Measurements from ENCODE around the gene THYN1. TPM values are rescaled to one million over a fixed set of nuclear protein-coding genes. Genes with fewer than 3 reads are reported as not detected.

THYN1 gene
- polyA plus RNA-seq, 3 donors, result 36.4 to 65.7 (median 57.6) TPM

GRCh38 chr11:134223121-134223520 lies 30.0 kb downstream of the THYN1 start:
- Histone ChIP-seq H3K4me3 (replicated peaks in 1 of 3; ENCODE audit: low read depth in 2 of 3, low read length in 3 of 3) (peak overlapping the region; percentile 86 to 98 (median 86)), H3K27ac (ENCODE audit: low read depth in 1 of 2, low read length in 2 of 2) (peak overlapping the region in 1 of 2 donors; percentile 96)
- intact Hi-C loops (cut with micrococcal nuclease), result no loop called here

GRCh38 chr11:134216816-134217215 lies 36.3 kb downstream of the THYN1 start:
- Histone ChIP-seq H3K4me1 (ENCODE audit: control insufficient read depth in 1 of 2, insufficient read depth in 2 of 2, low read length in 2 of 2) (no peaks in the 10 kb centered on the region), H4K20me1 (ENCODE audit: insufficient read depth, low read length) (no peaks in the 10 kb centered on the region), H3K27ac (ENCODE audit: low read depth in 1 of 2, low read length in 2 of 2) (no peak overlapping the region), H3K9me3 (replicated peaks in 1 of 2; ENCODE audit: control insufficient read depth in 1 of 2, insufficient read depth in 1 of 2, low read length in 2 of 2) (no peaks in the 10 kb centered on the region), H3K9ac (ENCODE audit: insufficient read depth, low read length, poor library complexity, severe bottlenecking) (no peak overlapping the region), H3K27me3 (ENCODE audit: control insufficient read depth in 2 of 2, insufficient read depth in 2 of 2, low read length in 2 of 2) (no peaks in the 10 kb centered on the region), H2AFZ (ENCODE audit: insufficient read depth, low read depth, low read length, poor library complexity, severe bottlenecking) (no peak overlapping the region), H3K79me2 (ENCODE audit: insufficient read depth, low read length) (peaks cover 62% of the 10 kb centered on the region), H3K4me3 (replicated peaks in 1 of 3; ENCODE audit: low read depth in 2 of 3, low read length in 3 of 3) (no peak overlapping the region), H3K4me2 (replicated peaks; ENCODE audit: extremely low read depth, low read length, poor library complexity, severe bottlenecking) (no peak overlapping the region), H3K36me3 (replicated peaks in 1 of 2; ENCODE audit: control insufficient read depth in 1 of 2, insufficient read depth in 2 of 2, low read length in 2 of 2) (peaks cover 12 to 68% of the 10 kb centered on the region in 2 donors)
- DNase-seq, result no peak
- H3K4me1 Mint-ChIP-seq, result peaks cover under 1% of the 10 kb centered on the region
- H3K9me3 Mint-ChIP-seq, result no peaks in the 10 kb centered on the region
- no CpG with 5 or more reads among the region's 3 CpGs for WGBS (ENCODE audit: insufficient coverage)
- H3K4me3 Mint-ChIP-seq, result no peak overlapping the region
- intact Hi-C loops (cut with micrococcal nuclease), result loop anchor here in 1 of 2 donors (5.0 kb wide), 1 partner anchor 35 kb away; the partner anchor contains the start of genes ACAD8 and THYN1
- no peak for TF ChIP-seq CTCF (IDR thresholded peaks at IDR 0.05)
- H3K36me3 Mint-ChIP-seq, result peaks cover 58 to 67% of the 10 kb centered on the region in 2 donors
- H3K27me3 Mint-ChIP-seq (ENCODE audit: low read depth in 3 of 3), result no peaks in the 10 kb centered on the region
- H3K27ac Mint-ChIP-seq, result no peak overlapping the region

More at GRCh38 chr11:134223121-134223520, 30.0 kb downstream of the THYN1 start:
- Mint-ChIP-seq H3K36me3 (peaks cover 29 to 30% of the 10 kb centered on the region in 2 donors), H3K4me1 (peaks cover 47% of the 10 kb centered on the region), H3K27ac (peak overlapping the region in 6 of 7 donors; percentile 32 to 92 (median 72)), H3K27me3 (ENCODE audit: low read depth in 3 of 3) (peaks cover 0 to 1% (median 0%) of the 10 kb centered on the region in 3 donors), H3K9me3 (peaks cover 0 to 2% (median 0%) of the 10 kb centered on the region in 7 donors), H3K4me3 (peak overlapping the region; percentile 89 to 95)
- peak overlapping the region; percentile 87 for H2AFZ ChIP-seq (ENCODE audit: insufficient read depth, low read depth, low read length, poor library complexity, severe bottlenecking)
- H3K27me3 ChIP-seq (ENCODE audit: control insufficient read depth in 2 of 2, insufficient read depth in 2 of 2, low read length in 2 of 2), result no peaks in the 10 kb centered on the region
- H3K4me1 ChIP-seq (ENCODE audit: control insufficient read depth in 1 of 2, insufficient read depth in 2 of 2, low read length in 2 of 2), result peaks cover 23 to 38% of the 10 kb centered on the region in 2 donors
- no peak for TF ChIP-seq CTCF (IDR thresholded peaks at IDR 0.05)
- WGBS (ENCODE audit: insufficient coverage), result 15% methylated on average over 4 of the region's 5 CpGs
- peaks cover 32% of the 10 kb centered on the region for H4K20me1 ChIP-seq (ENCODE audit: insufficient read depth, low read length)
- peak overlapping the region; percentile 76 for H3K4me2 ChIP-seq (replicated peaks; ENCODE audit: extremely low read depth, low read length, poor library complexity, severe bottlenecking)
- DNase-seq, result peak; percentile 4 to 76 (median 12)
- H3K79me2 ChIP-seq (ENCODE audit: insufficient read depth, low read length), result peaks cover 74% of the 10 kb centered on the region
- peak overlapping the region; percentile 83 for H3K9ac ChIP-seq (ENCODE audit: insufficient read depth, low read length, poor library complexity, severe bottlenecking)
- no peaks in the 10 kb centered on the region for H3K9me3 ChIP-seq (replicated peaks in 1 of 2; ENCODE audit: control insufficient read depth in 1 of 2, insufficient read depth in 1 of 2, low read length in 2 of 2)
- peaks cover 9 to 32% of the 10 kb centered on the region in 2 donors for H3K36me3 ChIP-seq (replicated peaks in 1 of 2; ENCODE audit: control insufficient read depth in 1 of 2, insufficient read depth in 2 of 2, low read length in 2 of 2)
